ENCODE results near the gene MACROD1.

The MACROD1 gene

GRCh38 chr11:64204080-64204440 lies 38.1 kb upstream of the MACROD1 start:
- Histone ChIP-seq H3K36me3 (peaks cover 44 to 83% (median 60%) of the 10 kb centered on the region in 3 donors), H3K27ac (no peak overlapping the region)
- intact Hi-C loops (cut with DNase I; ENCODE audit: low total_unique reads), result loop anchor here (2.0 kb wide), 1 partner anchor 97 kb away; the partner anchor contains the start of gene CATSPERZ

GRCh38 chr11:64203421-64204079 lies 37.6 kb upstream of the MACROD1 start:
- intact Hi-C loops (cut with DNase I; ENCODE audit: low total_unique reads), result loop anchor here (2.0 kb wide), 1 partner anchor 97 kb away; the partner anchor contains the start of gene CATSPERZ
- TF ChIP-seq, protein P1, sequence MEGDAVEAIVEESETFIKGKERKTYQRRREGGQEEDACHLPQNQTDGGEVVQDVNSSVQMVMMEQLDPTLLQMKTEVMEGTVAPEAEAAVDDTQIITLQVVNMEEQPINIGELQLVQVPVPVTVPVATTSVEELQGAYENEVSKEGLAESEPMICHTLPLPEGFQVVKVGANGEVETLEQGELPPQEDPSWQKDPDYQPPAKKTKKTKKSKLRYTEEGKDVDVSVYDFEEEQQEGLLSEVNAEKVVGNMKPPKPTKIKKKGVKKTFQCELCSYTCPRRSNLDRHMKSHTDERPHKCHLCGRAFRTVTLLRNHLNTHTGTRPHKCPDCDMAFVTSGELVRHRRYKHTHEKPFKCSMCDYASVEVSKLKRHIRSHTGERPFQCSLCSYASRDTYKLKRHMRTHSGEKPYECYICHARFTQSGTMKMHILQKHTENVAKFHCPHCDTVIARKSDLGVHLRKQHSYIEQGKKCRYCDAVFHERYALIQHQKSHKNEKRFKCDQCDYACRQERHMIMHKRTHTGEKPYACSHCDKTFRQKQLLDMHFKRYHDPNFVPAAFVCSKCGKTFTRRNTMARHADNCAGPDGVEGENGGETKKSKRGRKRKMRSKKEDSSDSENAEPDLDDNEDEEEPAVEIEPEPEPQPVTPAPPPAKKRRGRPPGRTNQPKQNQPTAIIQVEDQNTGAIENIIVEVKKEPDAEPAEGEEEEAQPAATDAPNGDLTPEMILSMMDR (IDR thresholded peaks at IDR 0.05), result no peak
- DNase-seq, result no peak
- H3K27me3 ChIP-seq, result no peaks in the 10 kb centered on the region
- peaks cover 49 to 88% (median 65%) of the 10 kb centered on the region in 3 donors for H3K36me3 ChIP-seq
- H3K4me1 ChIP-seq, result peaks cover 0 to 8% (median 2%) of the 10 kb centered on the region in 4 donors
- no peaks in the 10 kb centered on the region for H3K9me3 ChIP-seq
- no peak overlapping the region for H3K4me3 ChIP-seq
- no peak overlapping the region for H3K27ac ChIP-seq

More at GRCh38 chr11:64204080-64204440, 38.1 kb upstream of the MACROD1 start:
- no peak for DNase-seq
- H3K27me3 ChIP-seq, result no peaks in the 10 kb centered on the region
- H3K4me1 ChIP-seq, result peaks cover 0 to 8% (median 2%) of the 10 kb centered on the region in 4 donors
- H3K9me3 ChIP-seq, result no peaks in the 10 kb centered on the region
- H3K4me3 ChIP-seq, result no peak overlapping the region
- TF ChIP-seq, protein P1 (IDR thresholded peaks at IDR 0.05), result no peak

- H3K9me3 ChIP-seq, result no peaks in the 10 kb centered on the region
- no peak overlapping the region for H3K4me3 ChIP-seq
- intact Hi-C loops (cut with DNase I; ENCODE audit: low total_unique reads), result no loop called here
- peaks cover 54 to 93% (median 70%) of the 10 kb centered on the region in 3 donors for H3K36me3 ChIP-seq
- H3K4me1 ChIP-seq, result peaks cover 0 to 8% (median 2%) of the 10 kb centered on the region in 4 donors
- H3K27me3 ChIP-seq, result no peaks in the 10 kb centered on the region
- TF ChIP-seq, protein P1 (IDR thresholded peaks at IDR 0.05), result no peak
- no peak overlapping the region for H3K27ac ChIP-seq
- no peak for DNase-seq
Measured at GRCh38 chr11:64202992-64203391, 37.1 kb upstream of the MACROD1 start.

- H3K27ac ChIP-seq, result no peak overlapping the region
- no peak overlapping the region for H3K4me3 ChIP-seq
- H3K4me1 ChIP-seq, result peaks cover 0 to 8% (median 2%) of the 10 kb centered on the region in 4 donors
- H3K36me3 ChIP-seq, result peaks cover 69 to 95% (median 85%) of the 10 kb centered on the region in 3 donors
- no peaks in the 10 kb centered on the region for H3K9me3 ChIP-seq
- DNase-seq, result no peak
- no peaks in the 10 kb centered on the region for H3K27me3 ChIP-seq
- TF ChIP-seq, protein P1 (IDR thresholded peaks at IDR 0.05), result no peak
- intact Hi-C loops (cut with DNase I; ENCODE audit: low total_unique reads), result no loop called here
Measured at GRCh38 chr11:64201543-64201942, 35.6 kb upstream of the MACROD1 start.

- DNase-seq, result no peak
- Histone ChIP-seq H3K4me3 (no peak overlapping the region), H3K27ac (no peak overlapping the region), H3K9me3 (no peaks in the 10 kb centered on the region), H3K36me3 (peaks cover 92 to 100% (median 98%) of the 10 kb centered on the region in 3 donors), H3K4me1 (no peaks in the 10 kb centered on the region), H3K27me3 (no peaks in the 10 kb centered on the region)
- TF ChIP-seq, protein P1 (IDR thresholded peaks at IDR 0.05), result no peak
- intact Hi-C loops (cut with DNase I; ENCODE audit: low total_unique reads), result no loop called here
Measured at GRCh38 chr11:64198511-64198910, 32.6 kb upstream of the MACROD1 start.

Measured in tibial artery (tissue), 4 donors.